Measurements from ENCODE around the gene KLHL8. TPM values are rescaled to one million over a fixed set of nuclear protein-coding genes. Genes with fewer than 3 reads are reported as not detected.

Gene KLHL8
- total RNA-seq, 2 donors from 2014 or later: 9.7 to 10.9 TPM

DNA sequence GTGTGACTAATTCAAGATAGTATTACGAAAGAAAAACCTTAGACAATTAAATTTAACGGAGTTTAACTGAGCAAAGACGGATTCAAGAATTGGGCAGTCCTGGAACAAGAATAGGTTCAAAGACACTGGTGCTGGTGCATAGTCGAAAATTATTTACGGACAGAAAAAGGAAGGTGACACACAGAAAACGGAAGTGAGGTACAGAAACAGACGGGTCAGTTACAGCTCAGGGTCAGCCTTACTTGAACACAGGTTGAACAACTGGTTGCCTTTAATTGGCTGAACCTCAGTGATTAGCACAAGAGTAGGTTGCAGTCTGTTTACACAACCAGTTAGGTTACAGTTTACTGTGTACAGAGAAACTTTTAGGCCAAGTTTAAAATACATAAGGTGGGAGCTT is 31.5 kb downstream of the KLHL8 start:
- H3K36me3 Mint-ChIP-seq (ENCODE audit: insufficient read depth in 2 of 2): peaks cover 0 to 2% of the 10 kb centered on the region in 2 donors
- no peak for DNase-seq
- no peak overlapping the region for H3K27ac Mint-ChIP-seq
- H3K27me3 Mint-ChIP-seq (ENCODE audit: low read depth): no peaks in the 10 kb centered on the region
- no peak for ATAC-seq (replicated peaks in 1 of 2)
- H3K4me1 Mint-ChIP-seq (ENCODE audit: low read depth): peaks cover 6% of the 10 kb centered on the region
- H3K9me3 Mint-ChIP-seq: no peaks in the 10 kb centered on the region
- no peak overlapping the region for H3K4me3 Mint-ChIP-seq

DNA sequence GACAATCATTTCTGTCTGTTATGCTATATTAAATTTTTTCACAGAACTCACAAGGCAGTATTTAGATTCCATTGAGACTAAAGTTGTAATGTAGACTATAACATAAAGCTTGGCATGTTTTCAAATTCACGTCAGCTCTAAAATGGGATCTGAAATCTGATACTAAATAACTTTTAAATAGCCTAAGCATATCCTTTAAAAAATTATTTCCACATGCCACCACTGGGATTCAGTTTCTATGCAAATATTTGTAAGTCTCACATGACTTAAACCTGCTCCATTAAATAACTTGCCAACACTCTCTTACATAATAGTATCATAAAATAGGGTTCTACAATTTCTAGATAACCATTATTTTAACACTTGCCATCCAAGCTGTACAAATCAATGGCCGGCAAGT is 32.4 kb downstream of the KLHL8 start:
- H3K27ac Mint-ChIP-seq: no peak overlapping the region
- H3K9me3 Mint-ChIP-seq: no peaks in the 10 kb centered on the region
- peaks cover 6% of the 10 kb centered on the region for H3K4me1 Mint-ChIP-seq (ENCODE audit: low read depth)
- H3K36me3 Mint-ChIP-seq (ENCODE audit: insufficient read depth in 2 of 2): peaks cover 0 to 2% of the 10 kb centered on the region in 2 donors
- ATAC-seq (replicated peaks in 1 of 2) (no peak), DNase-seq (no peak)
- H3K4me3 Mint-ChIP-seq: no peak overlapping the region
- no peaks in the 10 kb centered on the region for H3K27me3 Mint-ChIP-seq (ENCODE audit: low read depth)

- no peak for ATAC-seq (replicated peaks in 1 of 2)
- no peak for DNase-seq
- Mint-ChIP-seq H3K4me1 (ENCODE audit: low read depth) (no peaks in the 10 kb centered on the region), H3K9me3 (no peaks in the 10 kb centered on the region), H3K27ac (no peak overlapping the region), H3K27me3 (ENCODE audit: low read depth) (no peaks in the 10 kb centered on the region), H3K36me3 (ENCODE audit: insufficient read depth in 2 of 2) (peaks cover 0 to 1% of the 10 kb centered on the region in 2 donors), H3K4me3 (no peak overlapping the region)
These were observed 35.1 kb downstream of the KLHL8 start for GRCh38 chr4:87185146-87185870.

DNA sequence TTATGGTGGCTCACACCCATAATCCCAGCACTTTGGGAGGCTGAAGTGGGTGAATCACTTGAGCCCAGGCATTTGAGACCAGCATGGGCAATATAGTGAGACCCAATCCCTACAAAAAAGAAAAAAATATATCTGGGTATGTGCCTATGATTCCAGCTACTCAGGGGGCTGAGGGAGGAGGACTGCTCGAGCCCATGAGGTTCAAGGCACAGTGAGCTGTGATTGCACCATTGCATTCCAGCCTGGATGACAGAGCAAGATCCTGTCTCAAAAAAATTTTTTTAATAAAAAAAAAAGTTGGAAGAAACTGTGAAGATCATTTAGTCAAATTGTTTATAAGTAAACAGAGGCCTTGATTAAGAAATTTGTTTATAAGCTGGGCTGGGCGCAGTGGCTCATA is 39.7 kb downstream of the KLHL8 start:
- H3K4me3 Mint-ChIP-seq: no peak overlapping the region
- H3K4me1 Mint-ChIP-seq (ENCODE audit: low read depth): no peaks in the 10 kb centered on the region
- H3K9me3 Mint-ChIP-seq: no peaks in the 10 kb centered on the region
- peaks cover 0 to 1% of the 10 kb centered on the region in 2 donors for H3K36me3 Mint-ChIP-seq (ENCODE audit: insufficient read depth in 2 of 2)
- no peak for DNase-seq
- H3K27ac Mint-ChIP-seq: no peak overlapping the region
- ATAC-seq (replicated peaks in 1 of 2): no peak
- H3K27me3 Mint-ChIP-seq (ENCODE audit: low read depth): no peaks in the 10 kb centered on the region

- ATAC-seq (replicated peaks in 1 of 2): no peak
- Mint-ChIP-seq H3K4me3 (no peak overlapping the region), H3K27me3 (ENCODE audit: low read depth) (no peaks in the 10 kb centered on the region), H3K9me3 (no peaks in the 10 kb centered on the region), H3K4me1 (ENCODE audit: low read depth) (no peaks in the 10 kb centered on the region), H3K27ac (no peak overlapping the region), H3K36me3 (ENCODE audit: insufficient read depth in 2 of 2) (peaks cover 0 to 1% of the 10 kb centered on the region in 2 donors)
- no peak for DNase-seq
These were observed 40.7 kb downstream of the KLHL8 start for GRCh38 chr4:87179751-87180150.

DNA sequence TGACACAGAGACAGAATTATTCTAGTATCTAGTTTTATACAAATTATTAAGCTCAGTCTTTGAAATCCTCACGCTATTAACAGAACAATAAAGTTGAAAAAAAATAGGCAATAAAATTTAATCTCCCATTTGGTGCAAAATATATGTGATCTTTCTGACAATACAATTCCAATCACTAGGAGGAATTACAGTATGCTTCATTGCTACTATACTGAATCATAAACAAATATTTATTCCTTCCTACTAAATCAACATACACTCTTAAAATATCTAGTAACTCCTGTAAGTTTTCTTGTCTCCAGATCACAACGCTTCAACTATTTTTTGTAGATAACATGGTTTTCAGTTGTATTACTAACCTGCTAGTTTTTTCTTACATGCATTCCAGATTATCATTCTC is 45.7 kb downstream of the KLHL8 start:
- Mint-ChIP-seq H3K27ac (no peak overlapping the region), H3K4me1 (ENCODE audit: low read depth) (no peaks in the 10 kb centered on the region), H3K4me3 (no peak overlapping the region), H3K36me3 (ENCODE audit: insufficient read depth in 2 of 2) (peaks cover 0 to 6% of the 10 kb centered on the region in 2 donors), H3K27me3 (ENCODE audit: low read depth) (no peaks in the 10 kb centered on the region), H3K9me3 (no peaks in the 10 kb centered on the region)
- ATAC-seq (replicated peaks in 1 of 2) (no peak), DNase-seq (no peak)

GRCh38 chr4:87171944-87172343 is 48.5 kb downstream of the KLHL8 start:
- Mint-ChIP-seq H3K27ac (no peak overlapping the region), H3K36me3 (ENCODE audit: insufficient read depth in 2 of 2) (peaks cover 0 to 6% of the 10 kb centered on the region in 2 donors), H3K4me3 (no peak overlapping the region), H3K9me3 (no peaks in the 10 kb centered on the region), H3K4me1 (ENCODE audit: low read depth) (peaks cover under 1% of the 10 kb centered on the region), H3K27me3 (ENCODE audit: low read depth) (no peaks in the 10 kb centered on the region)
- ATAC-seq (replicated peaks in 1 of 2) (no peak), DNase-seq (no peak)

DNA sequence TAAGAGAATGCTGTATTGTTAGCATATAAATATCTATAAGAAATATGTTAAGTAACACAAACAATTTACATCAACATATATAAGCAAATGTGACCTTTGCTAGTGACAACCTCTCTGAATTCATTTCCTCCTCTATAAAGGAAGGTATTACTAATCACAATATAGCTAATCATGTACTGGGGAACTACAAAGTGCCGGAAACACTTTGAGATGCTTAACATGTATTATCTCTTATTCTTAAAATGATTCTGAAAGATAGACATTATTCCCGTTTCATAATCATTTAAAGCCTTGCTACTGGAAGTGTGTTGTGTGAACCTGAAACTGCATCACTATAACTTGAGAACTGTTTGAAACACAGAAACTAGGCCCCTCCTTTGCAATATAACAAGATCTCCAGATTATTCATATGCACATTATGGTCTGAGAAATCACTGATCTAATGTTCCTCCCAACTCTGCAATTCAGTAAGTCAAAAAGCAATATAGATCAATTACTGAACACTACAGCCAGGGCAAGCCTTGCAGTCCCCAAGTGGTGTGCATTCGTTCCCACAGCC is 54.0 kb downstream of the KLHL8 start:
- Mint-ChIP-seq H3K9me3 (no peaks in the 10 kb centered on the region), H3K4me1 (ENCODE audit: low read depth) (peaks cover 13% of the 10 kb centered on the region), H3K36me3 (ENCODE audit: insufficient read depth in 2 of 2) (peaks cover 0 to 4% of the 10 kb centered on the region in 2 donors), H3K4me3 (no peak overlapping the region), H3K27me3 (ENCODE audit: low read depth) (no peaks in the 10 kb centered on the region), H3K27ac (no peak overlapping the region)
- ATAC-seq (replicated peaks in 1 of 2) (peak; percentile 52 to 86), DNase-seq (no peak)

- Mint-ChIP-seq H3K4me3 (no peak overlapping the region), H3K9me3 (no peaks in the 10 kb centered on the region), H3K36me3 (ENCODE audit: insufficient read depth in 2 of 2) (peaks cover 0 to 4% of the 10 kb centered on the region in 2 donors), H3K4me1 (ENCODE audit: low read depth) (peaks cover 13% of the 10 kb centered on the region), H3K27me3 (ENCODE audit: low read depth) (no peaks in the 10 kb centered on the region), H3K27ac (no peak overlapping the region)
- ATAC-seq (replicated peaks in 1 of 2) (no peak), DNase-seq (no peak)
These were observed 54.5 kb downstream of the KLHL8 start for GRCh38 chr4:87165892-87166291.

DNA sequence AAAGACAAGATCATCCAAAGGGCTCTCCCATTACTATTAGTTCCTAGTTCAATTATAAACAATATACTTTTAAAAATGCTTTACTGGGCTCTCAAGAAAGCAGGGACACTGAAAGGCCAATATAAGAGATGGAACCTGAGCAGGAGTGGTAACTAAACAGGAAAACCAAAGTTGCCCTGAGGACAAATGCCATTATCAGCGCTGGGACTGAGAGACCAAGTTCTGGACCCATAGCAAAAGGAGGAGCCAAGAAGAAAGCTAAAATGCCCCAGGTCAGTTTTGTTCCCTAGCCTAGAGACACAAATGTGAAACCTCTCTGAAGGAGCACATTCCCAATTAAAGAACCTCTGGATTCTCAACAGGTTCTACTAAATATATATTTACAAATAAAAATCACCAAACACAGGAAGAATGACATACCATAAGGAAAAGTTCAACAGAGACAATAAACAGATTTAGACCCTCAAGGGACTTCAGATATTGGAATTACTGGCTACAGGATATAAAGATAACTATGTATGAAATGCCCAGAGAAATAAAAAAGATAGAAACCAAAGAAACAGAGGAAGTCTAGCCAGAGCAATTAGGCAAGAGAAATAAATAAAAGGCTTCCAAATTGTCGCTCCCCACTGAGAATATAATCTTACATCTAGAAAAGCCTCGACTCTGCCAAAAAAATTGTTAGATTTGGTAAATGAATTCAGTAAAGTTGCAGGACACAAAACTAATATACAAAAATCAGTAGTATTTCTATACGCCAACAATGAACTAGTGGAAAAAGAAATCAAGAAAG is 67.1 kb downstream of the KLHL8 start:
- DNase-seq: no peak
- no peaks in the 10 kb centered on the region for H3K27me3 Mint-ChIP-seq (ENCODE audit: low read depth)
- peak overlapping the region; percentile 50 for H3K27ac Mint-ChIP-seq
- ATAC-seq (replicated peaks in 1 of 2): no peak
- no peak overlapping the region for H3K4me3 Mint-ChIP-seq
- no peaks in the 10 kb centered on the region for H3K9me3 Mint-ChIP-seq
- H3K4me1 Mint-ChIP-seq (ENCODE audit: low read depth): no peaks in the 10 kb centered on the region
- no peaks in the 10 kb centered on the region for H3K36me3 Mint-ChIP-seq (ENCODE audit: insufficient read depth in 2 of 2)

GRCh38 chr4:87152310-87153041 is 67.9 kb downstream of the KLHL8 start:
- ATAC-seq (replicated peaks in 1 of 2): no peak
- DNase-seq: no peak
- no peaks in the 10 kb centered on the region for H3K36me3 Mint-ChIP-seq (ENCODE audit: insufficient read depth in 2 of 2)
- no peak overlapping the region for H3K4me3 Mint-ChIP-seq
- no peak overlapping the region for H3K27ac Mint-ChIP-seq
- H3K27me3 Mint-ChIP-seq (ENCODE audit: low read depth): no peaks in the 10 kb centered on the region
- H3K4me1 Mint-ChIP-seq (ENCODE audit: low read depth): no peaks in the 10 kb centered on the region
- H3K9me3 Mint-ChIP-seq: no peaks in the 10 kb centered on the region

DNA sequence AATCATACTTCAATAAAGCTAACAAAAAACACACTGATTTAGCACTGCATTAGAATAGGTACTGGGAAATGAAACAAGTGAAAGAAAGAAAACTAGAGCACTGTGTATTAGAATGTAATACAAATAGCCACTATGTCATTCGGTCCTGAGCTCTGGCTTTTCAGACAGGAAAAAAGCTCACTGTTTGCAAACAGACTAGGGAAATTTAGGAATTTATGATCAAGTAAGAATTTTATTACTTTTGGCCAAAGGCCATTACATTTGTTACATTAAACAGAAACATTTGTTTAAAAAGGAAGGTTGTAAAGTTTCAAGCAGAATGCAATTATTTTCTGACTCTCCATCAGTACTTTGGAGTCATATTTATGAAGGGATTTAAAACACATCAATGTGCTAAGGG is 68.7 kb downstream of the KLHL8 start:
- H3K36me3 Mint-ChIP-seq (ENCODE audit: insufficient read depth in 2 of 2): no peaks in the 10 kb centered on the region
- H3K4me1 Mint-ChIP-seq (ENCODE audit: low read depth): no peaks in the 10 kb centered on the region
- ATAC-seq (replicated peaks in 1 of 2) (no peak), DNase-seq (no peak)
- no peaks in the 10 kb centered on the region for H3K27me3 Mint-ChIP-seq (ENCODE audit: low read depth)
- H3K9me3 Mint-ChIP-seq: no peaks in the 10 kb centered on the region
- H3K27ac Mint-ChIP-seq: no peak overlapping the region
- H3K4me3 Mint-ChIP-seq: no peak overlapping the region
